GM12864 (cell line): Measurements from ENCODE around the gene ZNF358.

Source experiments
- DNase-seq: peaks from one replicate; pipeline ENCODE4 v3.0.0-alpha.2; 2011; ENCODE audit warnings: low read depth
- H3K4me3 ChIP-seq: 2 replicates; pipeline ENCODE4 v1.5.1; 2011; ENCODE audit warnings: mild to moderate bottlenecking, low read depth, low read length, control low read depth
- CTCF ChIP-seq: IDR thresholded peaks from 2 replicates; pipeline ENCODE4 v1.5.1; 2011; ENCODE audit warnings: low read depth, mild to moderate bottlenecking, moderate library complexity, low read length, control low read depth, inconsistent platforms; ENCODE audit errors: missing control alignments

The ZNF358 gene

GRCh38 chr19:7480222-7480969 lies 35.5 kb upstream of the ZNF358 start:
- no peak for TF ChIP-seq CTCF
- DNase-seq, result no peak
- H3K4me3 ChIP-seq, result no peak overlapping the region

- H3K4me3 ChIP-seq, result no peak overlapping the region
- TF ChIP-seq CTCF, result no peak
- DNase-seq, result no peak
Measured at GRCh38 chr19:7480970-7481255, 35.0 kb upstream of the ZNF358 start.

- no peak for TF ChIP-seq CTCF
- no peak overlapping the region for H3K4me3 ChIP-seq
- DNase-seq, result no peak
Measured at GRCh38 chr19:7482584-7483439, 33.1 kb upstream of the ZNF358 start.

- no peak overlapping the region for H3K4me3 ChIP-seq
- DNase-seq, result no peak
- no peak for TF ChIP-seq CTCF
Measured at GRCh38 chr19:7483720-7484201, 32.1 kb upstream of the ZNF358 start.

- TF ChIP-seq CTCF, result no peak
- no peak for DNase-seq
- no peak overlapping the region for H3K4me3 ChIP-seq
Measured at GRCh38 chr19:7486923-7487322, 29.0 kb upstream of the ZNF358 start.

- H3K4me3 ChIP-seq, result peak within 1 kb of the TSS; percentile 68
- peak; percentile 46 for DNase-seq
- TF ChIP-seq CTCF, result no peak
Measured at GRCh38 chr19:7488736-7489353, 27.1 kb upstream of the ZNF358 start, which contains the start of gene PEX11G. PEX11G (minus strand) TSS chr19:7489035; CDS start chr19:7489010, 25 bp downstream.
